H9 (cell line): ENCODE measurements around the gene PRPF8. TPM values are rescaled to one million over a fixed set of nuclear protein-coding genes. Genes with fewer than 3 reads are reported as not detected.

ENCODE experiments used
- DNase-seq: peaks from one replicate; pipeline ENCODE4 v3.0.0-alpha.2; 2017
- H2AFZ ChIP-seq: one replicate; pipeline ENCODE4 v1.6.1; 2013; ENCODE audit warnings: mild to moderate bottlenecking, low read length, control low read depth, moderate library complexity
- H2AK5ac ChIP-seq: 2 replicates; pipeline ENCODE4 v1.6.1; 2013; ENCODE audit warnings: low read length, control low read depth, mixed read lengths; ENCODE audit not compliant: insufficient read length
- H2BK120ac ChIP-seq: one replicate; pipeline ENCODE4 v1.6.1; 2013; ENCODE audit warnings: low read depth, mild to moderate bottlenecking, low read length, control low read depth, inconsistent platforms; ENCODE audit not compliant: poor library complexity, severe bottlenecking
- H2BK12ac ChIP-seq: 2 replicates; pipeline ENCODE4 v1.6.1; 2013; ENCODE audit warnings: low read length, control low read depth, mixed read lengths, low read depth; ENCODE audit not compliant: insufficient read length
- H2BK15ac ChIP-seq: 2 replicates; pipeline ENCODE4 v1.6.1; 2013; ENCODE audit warnings: low read depth, low read length, control low read depth
- H2BK20ac ChIP-seq: one replicate; pipeline ENCODE4 v1.6.1; 2013; ENCODE audit warnings: low read depth, mild to moderate bottlenecking, low read length, control low read depth, inconsistent platforms; ENCODE audit not compliant: poor library complexity, severe bottlenecking
- H2BK5ac ChIP-seq: 2 replicates; pipeline ENCODE4 v1.6.1; 2013; ENCODE audit warnings: low read length, control low read depth, mixed read lengths; ENCODE audit not compliant: insufficient read length
- H3K14ac ChIP-seq: 2 replicates; pipeline ENCODE4 v1.6.1; 2013; ENCODE audit warnings: low read length, control low read depth; ENCODE audit not compliant: insufficient read depth
- H3K18ac ChIP-seq: 2 replicates; pipeline ENCODE4 v1.6.1; 2013; ENCODE audit warnings: low read depth, mild to moderate bottlenecking, mixed read lengths, low read length, control low read depth; ENCODE audit not compliant: insufficient read length
- H3K23ac ChIP-seq: 2 replicates; pipeline ENCODE4 v1.6.1; 2013; ENCODE audit warnings: low read length, control low read depth, mixed read lengths, low read depth; ENCODE audit not compliant: insufficient read length
- H3K23me2 ChIP-seq: 2 replicates; pipeline ENCODE4 v1.6.1; 2013; ENCODE audit warnings: low read depth, mild to moderate bottlenecking, mixed read lengths, low read length, control low read depth; ENCODE audit not compliant: insufficient read length, poor library complexity, severe bottlenecking
- H3K27ac ChIP-seq: 2 replicates; pipeline ENCODE4 v1.5.1; 2013; ENCODE audit warnings: low read length, control low read depth, mixed read lengths, low read depth; ENCODE audit not compliant: insufficient read length
- H3K27me3 ChIP-seq: 2 replicates; pipeline ENCODE4 v1.6.1; 2013; ENCODE audit warnings: low read length, control low read depth, inconsistent platforms; ENCODE audit not compliant: insufficient read depth
- H3K4ac ChIP-seq: 2 replicates; pipeline ENCODE4 v1.6.1; 2013; ENCODE audit warnings: low read depth, mild to moderate bottlenecking, control low read depth, inconsistent platforms, low read length, moderate library complexity
- H3K4me1 ChIP-seq: 2 replicates; pipeline ENCODE4 v1.6.1; 2013; ENCODE audit warnings: low read length, control low read depth, inconsistent platforms; ENCODE audit not compliant: insufficient read depth
- H3K4me2 ChIP-seq: 2 replicates; pipeline ENCODE4 v1.6.1; 2013; ENCODE audit warnings: low read length, control low read depth, mixed read lengths; ENCODE audit not compliant: insufficient read length, insufficient read depth
- H3K56ac ChIP-seq: 2 replicates; pipeline ENCODE4 v1.6.1; 2013; ENCODE audit warnings: low read depth, mild to moderate bottlenecking, mixed read lengths, low read length, control low read depth; ENCODE audit not compliant: insufficient read length
- H3K79me1 ChIP-seq: 2 replicates; pipeline ENCODE4 v1.6.1; 2013; ENCODE audit warnings: low read depth, mild to moderate bottlenecking, moderate library complexity, low read length, control low read depth, inconsistent platforms; ENCODE audit not compliant: insufficient read depth, poor library complexity, severe bottlenecking
- H3K79me2 ChIP-seq: 2 replicates; pipeline ENCODE4 v1.6.1; 2013; ENCODE audit warnings: low read length, control low read depth, inconsistent platforms; ENCODE audit not compliant: insufficient read depth
- H3K9ac ChIP-seq: 2 replicates; pipeline ENCODE4 v1.6.1; 2013; ENCODE audit warnings: low read length, control low read depth, mixed read lengths; ENCODE audit not compliant: insufficient read length; ENCODE audit errors: extremely low read depth
- H3K9me3 ChIP-seq: one replicate; pipeline ENCODE4 v1.6.1; 2013; ENCODE audit warnings: low read depth, low read length, inconsistent platforms; ENCODE audit not compliant: control insufficient read depth
- H3T11ph ChIP-seq: one replicate; pipeline ENCODE4 v1.6.1; 2013; ENCODE audit warnings: mild to moderate bottlenecking, low read length, control low read depth, inconsistent platforms
- H4K20me1 ChIP-seq: one replicate; pipeline ENCODE4 v1.6.1; 2013; ENCODE audit not compliant: control insufficient read depth, insufficient read length, insufficient read depth
- H4K5ac ChIP-seq: 2 replicates; pipeline ENCODE4 v1.6.1; 2013; ENCODE audit warnings: low read depth, mild to moderate bottlenecking, mixed read lengths, low read length, control low read depth; ENCODE audit not compliant: insufficient read length
- H4K8ac ChIP-seq: replicated peaks from 2 replicates; pipeline ENCODE4 v1.6.1; 2013; ENCODE audit warnings: low read length, control low read depth, mixed read lengths, low read depth; ENCODE audit not compliant: insufficient read length
- H4K91ac ChIP-seq: 2 replicates; pipeline ENCODE4 v1.6.1; 2013; ENCODE audit warnings: low read depth, mild to moderate bottlenecking, moderate library complexity, mixed read lengths, low read length, control low read depth; ENCODE audit not compliant: insufficient read length
- H3K27ac Mint-ChIP-seq, 3 experiments: 2 replicates in 2 of 3; 3 replicates in 1 of 3; pipeline ENCODE4 v1.8.0; 2020 to 2021; ENCODE audit warnings: mixed read lengths in 3 of 3, mild to moderate bottlenecking in 1 of 3, moderate library complexity in 1 of 3
- H3K27me3 Mint-ChIP-seq: 2 replicates; pipeline ENCODE4 v1.8.0; 2021; ENCODE audit warnings: low read depth, mild to moderate bottlenecking, moderate library complexity, mixed read lengths
- H3K36me3 Mint-ChIP-seq, 3 experiments: 2 replicates in 2 of 3; 3 replicates in 1 of 3; pipeline ENCODE4 v1.8.0; 2020 to 2021; ENCODE audit warnings: low read depth in 3 of 3, mixed read lengths in 3 of 3; ENCODE audit not compliant: insufficient read depth in 1 of 3
- H3K4me1 Mint-ChIP-seq, 2 experiments: 2 replicates each; pipeline ENCODE4 v1.8.0; 2020; ENCODE audit warnings: mixed read lengths in 2 of 2
- H3K4me3 Mint-ChIP-seq, 2 experiments: 2 replicates in 1 of 2; 3 replicates in 1 of 2; pipeline ENCODE4 v1.8.0; 2020 to 2021; ENCODE audit warnings: mild to moderate bottlenecking in 2 of 2, mixed read lengths in 2 of 2, moderate library complexity in 1 of 2
- H3K9me3 Mint-ChIP-seq, 2 experiments: 2 replicates in 1 of 2; 3 replicates in 1 of 2; pipeline ENCODE4 v1.8.0; 2020; ENCODE audit warnings: mild to moderate bottlenecking in 2 of 2, mixed read lengths in 2 of 2, moderate library complexity in 1 of 2
- WGBS: extraction: QIAGEN DNeasy Blood & Tissue Kit; methylation state at CpG from one replicate; pipeline ENCODE4 v1.1.7; 2013; ENCODE audit warnings: missing lambda C conversion rate, low lambda C conversion rate, mixed read lengths; ENCODE audit not compliant: insufficient read length; ENCODE audit errors: extremely low coverage; 5-methylcytosine and 5-hydroxymethylcytosine counted together
- total RNA-seq: library from RNA; stranded (reverse); gene quantifications from 2 replicates; pipeline ENCODE4 v1.2.1, GENCODE V29; 2021
- TF ChIP-seq, protein P1 (sequence below): fragments of 200-600 bp; sonication (generic); conservative IDR thresholded peaks from 3 replicates; pipeline ENCODE4 v1.8.0; 2021; ENCODE audit warnings: antibody characterized with exemption, mild to moderate bottlenecking

Gene PRPF8
- total RNA-seq, 1 experiment from 2014 or later, result 408 TPM

DNA sequence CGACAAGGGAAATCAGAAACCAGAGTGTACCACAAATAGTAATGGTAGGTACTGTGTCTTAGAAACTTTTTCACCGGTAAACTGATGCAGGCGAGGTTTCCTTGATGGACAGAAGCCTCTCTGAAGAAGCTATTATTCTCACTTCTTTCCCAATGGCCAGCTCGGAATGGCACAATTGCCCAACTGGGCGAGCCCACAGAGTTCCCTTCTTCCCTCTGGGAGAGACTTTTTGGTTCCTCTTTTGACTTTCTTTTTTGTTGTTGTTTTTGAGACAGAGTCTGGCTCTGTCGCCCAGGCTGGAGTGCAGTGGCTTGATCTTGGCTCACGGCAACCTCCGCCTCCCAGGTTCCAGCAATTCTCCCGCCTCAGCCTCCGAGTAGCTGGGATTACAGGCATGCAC lies 73.0 kb downstream of the PRPF8 start:
- Histone ChIP-seq H2AFZ (no peak overlapping the region), H2BK12ac (no peak overlapping the region), H2AK5ac (no peak overlapping the region), H3K79me2 (no peaks in the 10 kb centered on the region), H3K27ac (no peak overlapping the region), H2BK120ac (no peak overlapping the region), H2BK20ac (no peak overlapping the region), H3K9ac (no peak overlapping the region), H4K91ac (no peak overlapping the region), H3T11ph (no peak overlapping the region), H3K4ac (no peak overlapping the region), H2BK5ac (no peak overlapping the region), H4K20me1 (no peaks in the 10 kb centered on the region), H4K5ac (no peak overlapping the region), H3K9me3 (no peaks in the 10 kb centered on the region), H2BK15ac (no peak overlapping the region), H3K14ac (no peak overlapping the region), H4K8ac (no peak overlapping the region), H3K23me2 (no peaks in the 10 kb centered on the region), H3K79me1 (no peaks in the 10 kb centered on the region), H3K27me3 (no peaks in the 10 kb centered on the region), H3K23ac (no peak overlapping the region), H3K18ac (no peak overlapping the region), H3K4me2 (no peak overlapping the region), H3K56ac (no peak overlapping the region), H3K4me1 (no peaks in the 10 kb centered on the region)
- Mint-ChIP-seq H3K27ac (peak overlapping the region in 2 of 3 experiments; percentile 46 to 67; a peak in 1 of 7 replicates), H3K36me3 (peaks cover 2 to 12% (median 7%) of the 10 kb centered on the region in 3 experiments; a peak in 5 of 7 replicates), H3K4me3 (no peak overlapping the region), H3K4me1 (peaks cover 0 to 2% of the 10 kb centered on the region in 2 experiments; a peak in 1 of 4 replicates), H3K9me3 (no peaks in the 10 kb centered on the region), H3K27me3 (no peaks in the 10 kb centered on the region)
- WGBS, result no CpG with 5 or more reads among the region's 10 CpGs
- no peak for DNase-seq
- TF ChIP-seq, protein P1, sequence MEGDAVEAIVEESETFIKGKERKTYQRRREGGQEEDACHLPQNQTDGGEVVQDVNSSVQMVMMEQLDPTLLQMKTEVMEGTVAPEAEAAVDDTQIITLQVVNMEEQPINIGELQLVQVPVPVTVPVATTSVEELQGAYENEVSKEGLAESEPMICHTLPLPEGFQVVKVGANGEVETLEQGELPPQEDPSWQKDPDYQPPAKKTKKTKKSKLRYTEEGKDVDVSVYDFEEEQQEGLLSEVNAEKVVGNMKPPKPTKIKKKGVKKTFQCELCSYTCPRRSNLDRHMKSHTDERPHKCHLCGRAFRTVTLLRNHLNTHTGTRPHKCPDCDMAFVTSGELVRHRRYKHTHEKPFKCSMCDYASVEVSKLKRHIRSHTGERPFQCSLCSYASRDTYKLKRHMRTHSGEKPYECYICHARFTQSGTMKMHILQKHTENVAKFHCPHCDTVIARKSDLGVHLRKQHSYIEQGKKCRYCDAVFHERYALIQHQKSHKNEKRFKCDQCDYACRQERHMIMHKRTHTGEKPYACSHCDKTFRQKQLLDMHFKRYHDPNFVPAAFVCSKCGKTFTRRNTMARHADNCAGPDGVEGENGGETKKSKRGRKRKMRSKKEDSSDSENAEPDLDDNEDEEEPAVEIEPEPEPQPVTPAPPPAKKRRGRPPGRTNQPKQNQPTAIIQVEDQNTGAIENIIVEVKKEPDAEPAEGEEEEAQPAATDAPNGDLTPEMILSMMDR, result no peak
